AG04450 (cell line): Measurements from ENCODE around the gene CRYL1. TPM values are rescaled to one million over a fixed set of nuclear protein-coding genes. Genes with fewer than 3 reads are reported as not detected.

ENCODE experiments used
- CTCF ChIA-PET: fragments of 300-600, 350-600 bp; formaldehyde crosslinking; extraction: SDS; loops from one replicate; lab custom pipeline; 2022; ENCODE audit warnings: antibody characterized with exemption, inconsistent platforms; lab: Charles Lee
- POLR2A ChIA-PET: fragments of 350-600 bp; formaldehyde crosslinking; extraction: SDS; loops from one replicate; lab custom pipeline; 2021; ENCODE audit warnings: antibody characterized with exemption, inconsistent platforms; lab: Yijun Ruan, JAX
- DNase-seq: peaks from one replicate; pipeline ENCODE4 v3.0.0-alpha.2; 2011; ENCODE audit warnings: low read depth, low spot score
- H3K27ac ChIP-seq: one replicate; pipeline ENCODE4 v1.5.1; 2012; ENCODE audit warnings: low read depth, low read length, control low read depth
- H3K27me3 ChIP-seq: one replicate; pipeline ENCODE4 v1.6.0; 2012; ENCODE audit warnings: low read length; ENCODE audit not compliant: control insufficient read depth, insufficient read depth
- H3K4me3 ChIP-seq: 2 replicates; pipeline ENCODE4 v1.5.1; 2011; ENCODE audit warnings: mild to moderate bottlenecking, low read depth, low read length, control low read depth
- H3K9me3 ChIP-seq: 2 replicates; pipeline ENCODE4 v1.5.1; 2012; ENCODE audit warnings: low read length; ENCODE audit not compliant: control insufficient read depth, insufficient read depth
- CTCF ChIP-seq: IDR thresholded peaks from 2 replicates; pipeline ENCODE4 v1.5.1; 2011; ENCODE audit warnings: low read depth, low read length, control low read depth, inconsistent platforms
- polyA plus RNA-seq: library from polyadenylated mRNA; depleted of rRNA; stranded (reverse); fragments of >200 nt; gene quantifications from 2 replicates; pipeline ENCODE4 v1.2.3, GENCODE V29; 2011

The CRYL1 gene
- polyA plus RNA-seq, 1 experiment: 21.6 TPM

GRCh38 chr13:20401931-20402856, 123.5 kb downstream of the CRYL1 start:
- no peak for TF ChIP-seq CTCF
- CTCF ChIA-PET: no interaction called here
- H3K27me3 ChIP-seq: peaks cover 8% of the 10 kb centered on the region
- POLR2A ChIA-PET: interaction anchor here (0.5 kb wide), 1 partner anchor 310 kb away, joined by 5 read pairs; no protein-coding TSS in a partner anchor
- no peaks in the 10 kb centered on the region; the same call in 1 of the 2 replicates for H3K9me3 ChIP-seq
- no peak overlapping the region for H3K27ac ChIP-seq
- DNase-seq: no peak
- no peak overlapping the region for H3K4me3 ChIP-seq

- no peak overlapping the region for H3K27ac ChIP-seq
- DNase-seq: no peak
- TF ChIP-seq CTCF: no peak
- H3K9me3 ChIP-seq: no peaks in the 10 kb centered on the region; the same call in 1 of the 2 replicates
- H3K27me3 ChIP-seq: peaks cover 8% of the 10 kb centered on the region
- ChIA-PET POLR2A (interaction anchor here (0.5 kb wide), 1 partner anchor 311 kb away, joined by 5 read pairs; no protein-coding TSS in a partner anchor), CTCF (no interaction called here)
- no peak overlapping the region for H3K4me3 ChIP-seq
These were observed 124.1 kb downstream of the CRYL1 start for GRCh38 chr13:20401531-20401930.

- Histone ChIP-seq H3K27ac (no peak overlapping the region), H3K9me3 (no peaks in the 10 kb centered on the region; the same call in 1 of the 2 replicates), H3K27me3 (peaks cover 12% of the 10 kb centered on the region), H3K4me3 (no peak overlapping the region)
- CTCF ChIA-PET: no interaction called here
- DNase-seq: peak; percentile 13
- no peak for TF ChIP-seq CTCF
- POLR2A ChIA-PET: interaction anchor here (1.0 kb wide), 1 partner anchor 20 kb away, joined by 3 read pairs; no protein-coding TSS in a partner anchor
These were observed 124.9 kb downstream of the CRYL1 start for GRCh38 chr13:20400774-20401173.

- Histone ChIP-seq H3K9me3 (peaks cover 5% of the 10 kb centered on the region), H3K27me3 (peaks cover 12% of the 10 kb centered on the region), H3K4me3 (no peak overlapping the region), H3K27ac (no peak overlapping the region)
- no peak for TF ChIP-seq CTCF
- POLR2A ChIA-PET: interaction anchor here (1.0 kb wide), 1 partner anchor 20 kb away, joined by 3 read pairs; no protein-coding TSS in a partner anchor
- CTCF ChIA-PET: no interaction called here
- no peak for DNase-seq
These were observed 125.7 kb downstream of the CRYL1 start for GRCh38 chr13:20399961-20400360.

- DNase-seq: no peak
- no peak overlapping the region for H3K4me3 ChIP-seq
- peaks cover 12% of the 10 kb centered on the region for H3K27me3 ChIP-seq
- CTCF ChIA-PET: no interaction called here
- TF ChIP-seq CTCF: no peak
- H3K9me3 ChIP-seq: peaks cover 10% of the 10 kb centered on the region
- H3K27ac ChIP-seq: no peak overlapping the region
- POLR2A ChIA-PET: no interaction called here
These were observed 126.1 kb downstream of the CRYL1 start for GRCh38 chr13:20399515-20399914.
